GM23338 (cell line): ENCODE results near the gene SH3D21. TPM values are rescaled to one million over a fixed set of nuclear protein-coding genes. Genes with fewer than 3 reads are reported as not detected.

ENCODE experiments used
- ATAC-seq: fragments of 200-7000 bp; cut with Tn5 transposase; 3 replicates; pipeline ENCODE4 v1.9.1; 2020
- DNase-seq: peaks from one replicate; pipeline ENCODE4 v3.0.0-alpha.2; 2015; ENCODE audit warnings: low spot score
- H2AFZ ChIP-seq: fragments of 200-600 bp; sonication (generic); 2 replicates; pipeline ENCODE4 v1.8.0; 2016; ENCODE audit warnings: antibody characterized with exemption, mild to moderate bottlenecking, moderate library complexity
- H3F3A ChIP-seq: fragments of 200-600 bp; sonication (generic); replicated peaks from 2 replicates; pipeline ENCODE4 v1.8.0; 2017; ENCODE audit warnings: antibody characterized with exemption, mixed run types, low read depth
- H3K27ac ChIP-seq: fragments of 200-600 bp; sonication (generic); 2 replicates; pipeline ENCODE4 v1.6.1; 2016; ENCODE audit warnings: low read depth
- H3K27me3 ChIP-seq: fragments of 200-600 bp; sonication (generic); 2 replicates; pipeline ENCODE4 v1.8.0; 2016; ENCODE audit warnings: mild to moderate bottlenecking, mixed run types, moderate library complexity; ENCODE audit not compliant: insufficient read depth
- H3K36me3 ChIP-seq: fragments of 200-600 bp; sonication (generic); 2 replicates; pipeline ENCODE4 v1.8.0; 2016; ENCODE audit warnings: mild to moderate bottlenecking; ENCODE audit not compliant: insufficient read depth
- H3K4me1 ChIP-seq: fragments of 200-600 bp; sonication (generic); 2 replicates; pipeline ENCODE4 v1.8.0; 2016; ENCODE audit warnings: mild to moderate bottlenecking, moderate library complexity; ENCODE audit not compliant: insufficient read depth
- H3K4me2 ChIP-seq: fragments of 200-600 bp; sonication (generic); 2 replicates; pipeline ENCODE4 v1.7.1; 2017; ENCODE audit warnings: mixed run types
- H3K4me3 ChIP-seq: fragments of 200-600 bp; sonication (generic); 2 replicates; pipeline ENCODE4 v1.6.1; 2016; ENCODE audit warnings: mixed run types
- H3K79me2 ChIP-seq: fragments of 200-600 bp; sonication (generic); replicated peaks from 2 replicates; pipeline ENCODE4 v1.8.0; 2017; ENCODE audit warnings: mild to moderate bottlenecking; ENCODE audit not compliant: insufficient read depth
- H3K9me2 ChIP-seq: fragments of 200-600 bp; sonication (generic); 2 replicates; pipeline ENCODE4 v1.8.0; 2017; ENCODE audit not compliant: insufficient read depth
- H4K20me1 ChIP-seq: fragments of 200-600 bp; sonication (generic); replicated peaks from 2 replicates; pipeline ENCODE4 v1.8.0; 2017; ENCODE audit warnings: mild to moderate bottlenecking; ENCODE audit not compliant: insufficient read depth
- H3K27ac Mint-ChIP-seq: 2 replicates; pipeline ENCODE4 v1.8.0; 2020; ENCODE audit warnings: inconsistent platforms, mild to moderate bottlenecking, moderate library complexity, mixed read lengths
- H3K27me3 Mint-ChIP-seq: 3 replicates; pipeline ENCODE4 v1.8.0; 2022; ENCODE audit warnings: low read depth, mild to moderate bottlenecking, moderate library complexity, mixed read lengths, inconsistent platforms; ENCODE audit not compliant: insufficient read depth, poor library complexity
- H3K36me3 Mint-ChIP-seq: 3 replicates; pipeline ENCODE4 v1.8.0; 2021; ENCODE audit warnings: low read depth, mild to moderate bottlenecking, inconsistent platforms, moderate library complexity, mixed read lengths
- H3K4me1 Mint-ChIP-seq: 3 replicates; pipeline ENCODE4 v1.8.0; 2020; ENCODE audit warnings: mild to moderate bottlenecking, inconsistent platforms, mixed read lengths
- H3K4me3 Mint-ChIP-seq: 3 replicates; pipeline ENCODE4 v1.8.0; 2021; ENCODE audit warnings: moderate library complexity, mild to moderate bottlenecking, inconsistent platforms, mixed read lengths
- H3K9me3 Mint-ChIP-seq: 3 replicates; pipeline ENCODE4 v1.8.0; 2020; ENCODE audit warnings: moderate library complexity, mild to moderate bottlenecking, inconsistent platforms, mixed read lengths
- CREB1 ChIP-seq: fragments of 250-450 bp; sonication (Bioruptor Pico); IDR thresholded peaks from 2 replicates; pipeline ENCODE4 v1.5.0; 2020; ENCODE audit warnings: low read depth, mild to moderate bottlenecking, moderate library complexity
- CTCF ChIP-seq, 2 experiments: fragments of 200-600 bp in 1 of 2; sonication (generic) in 1 of 2; conservative IDR thresholded peaks; 2 replicates each; pipeline versions ENCODE4 v1.5.1 to v1.6.1; 2016 to 2017; ENCODE audit warnings: antibody characterized with exemption in 2 of 2, low read depth in 2 of 2, mild to moderate bottlenecking in 2 of 2, moderate library complexity in 1 of 2
- EZH2 ChIP-seq: fragments of 200-600 bp; sonication (generic); IDR thresholded peaks from one replicate; pipeline ENCODE4 v1.8.0; 2017; ENCODE audit warnings: antibody characterized with exemption, mild to moderate bottlenecking, low read depth; ENCODE audit not compliant: unreplicated experiment
- EZH2phosphoT487 ChIP-seq: fragments of 200-600 bp; sonication (generic); IDR thresholded peaks from one replicate; pipeline ENCODE4 v1.8.1; 2018; ENCODE audit warnings: antibody characterized with exemption; ENCODE audit not compliant: unreplicated experiment
- NANOG ChIP-seq: IDR thresholded peaks from 2 replicates; pipeline ENCODE4 v1.6.1; 2016; ENCODE audit warnings: antibody characterized with exemption, borderline replicate concordance
- STAT1 ChIP-seq: IDR thresholded peaks from one replicate; pipeline ENCODE4 v1.6.1; 2016; ENCODE audit warnings: antibody characterized with exemption; ENCODE audit not compliant: unreplicated experiment
- ZNF114 ChIP-seq: fragments of 250-450 bp; sonication (Bioruptor Pico); IDR thresholded peaks from 2 replicates; pipeline ENCODE4 v1.5.0; 2020; ENCODE audit warnings: mild to moderate bottlenecking, moderate library complexity
- ZNF331 ChIP-seq: fragments of 250-450 bp; sonication (Bioruptor Pico); IDR thresholded peaks from 2 replicates; pipeline ENCODE4 v1.5.0; 2020; ENCODE audit warnings: low read depth, mild to moderate bottlenecking, moderate library complexity
- polyA plus RNA-seq: library from polyadenylated mRNA; unstranded; fragments of >200 nt; fragmentation: Nextera tagmentation; extraction: Ambion mirVana; gene quantifications from 2 replicates; pipeline ENCODE4 v1.2.1, GENCODE V29; 2016
- total RNA-seq: library from RNA; depleted of rRNA; stranded (reverse); fragments of >200 nt; shearing (Covaris generic); gene quantifications from 2 replicates; pipeline ENCODE4 v1.2.3, GENCODE V29; 2014
- TF ChIP-seq, protein P1 (sequence below): IDR thresholded peaks from 2 replicates; pipeline ENCODE4 v1.6.1; 2016; ENCODE audit warnings: antibody characterized with exemption
- TF ChIP-seq, protein P2 (sequence below): fragments of 250-450 bp; sonication (Bioruptor Pico); IDR thresholded peaks from 2 replicates; pipeline ENCODE4 v1.5.0; 2020; ENCODE audit warnings: mild to moderate bottlenecking, moderate library complexity
- TF ChIP-seq, protein P3 (sequence below): IDR thresholded peaks from one replicate; pipeline ENCODE4 v1.6.1; 2018; ENCODE audit warnings: antibody characterized with exemption; ENCODE audit not compliant: unreplicated experiment

Gene SH3D21
- total and polyA plus RNA-seq, 2 experiments from 2014 or later: 3.7 to 6.3 TPM

DNA sequence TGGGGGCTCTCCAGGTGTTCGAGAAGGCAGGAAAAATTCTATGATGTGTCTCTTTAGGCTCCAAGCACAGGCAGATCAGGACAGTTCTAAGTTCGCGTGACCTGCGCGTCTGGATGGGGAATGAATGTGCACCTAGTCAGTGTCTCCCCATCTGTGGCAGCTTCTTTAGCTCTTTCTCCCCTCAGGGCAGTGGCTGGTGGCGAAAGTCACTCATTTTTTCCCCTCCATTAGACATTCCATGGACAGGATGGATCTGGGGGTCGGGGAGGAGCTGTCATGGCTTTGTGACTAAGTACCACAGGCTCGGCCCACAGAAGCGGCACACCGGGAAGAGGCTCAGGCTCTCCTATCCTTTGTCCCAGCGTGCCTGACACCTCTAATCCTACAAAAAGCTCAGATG, 48.3 kb downstream of the SH3D21 start:
- Histone ChIP-seq H3K79me2 (no peaks in the 10 kb centered on the region), H3K9me2 (no peaks in the 10 kb centered on the region), H3K4me3 (no peak overlapping the region), H3K4me1 (peaks cover 5% of the 10 kb centered on the region; the same call in 1 of the 2 replicates), H3K36me3 (peaks cover 3% of the 10 kb centered on the region; the same call in 1 of the 2 replicates), H3K4me2 (no peak overlapping the region), H3K27ac (no peak overlapping the region), H3F3A (no peaks in the 10 kb centered on the region), H3K27me3 (no peaks in the 10 kb centered on the region), H4K20me1 (no peaks in the 10 kb centered on the region; the same call in 1 of the 2 replicates), H2AFZ (no peak overlapping the region)
- H3K4me3 Mint-ChIP-seq: no peak overlapping the region
- no peak for ATAC-seq
- no peaks in the 10 kb centered on the region for H3K27me3 Mint-ChIP-seq
- DNase-seq: no peak
- TF ChIP-seq EZH2 (no peak), CREB1 (CRISPR knock-in tag) (no peak), EZH2phosphoT487 (no peak), STAT1 (no peak), CTCF (conservative IDR thresholded peaks at IDR 0.05; ENCODE audit: low read depth in 2 of 2) (no peak), ZNF331 (CRISPR knock-in tag) (no peak), NANOG (no peak), ZNF114 (no peak)
- TF ChIP-seq, protein P1, sequence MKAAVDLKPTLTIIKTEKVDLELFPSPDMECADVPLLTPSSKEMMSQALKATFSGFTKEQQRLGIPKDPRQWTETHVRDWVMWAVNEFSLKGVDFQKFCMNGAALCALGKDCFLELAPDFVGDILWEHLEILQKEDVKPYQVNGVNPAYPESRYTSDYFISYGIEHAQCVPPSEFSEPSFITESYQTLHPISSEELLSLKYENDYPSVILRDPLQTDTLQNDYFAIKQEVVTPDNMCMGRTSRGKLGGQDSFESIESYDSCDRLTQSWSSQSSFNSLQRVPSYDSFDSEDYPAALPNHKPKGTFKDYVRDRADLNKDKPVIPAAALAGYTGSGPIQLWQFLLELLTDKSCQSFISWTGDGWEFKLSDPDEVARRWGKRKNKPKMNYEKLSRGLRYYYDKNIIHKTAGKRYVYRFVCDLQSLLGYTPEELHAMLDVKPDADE: no peak
- TF ChIP-seq, protein P2, sequence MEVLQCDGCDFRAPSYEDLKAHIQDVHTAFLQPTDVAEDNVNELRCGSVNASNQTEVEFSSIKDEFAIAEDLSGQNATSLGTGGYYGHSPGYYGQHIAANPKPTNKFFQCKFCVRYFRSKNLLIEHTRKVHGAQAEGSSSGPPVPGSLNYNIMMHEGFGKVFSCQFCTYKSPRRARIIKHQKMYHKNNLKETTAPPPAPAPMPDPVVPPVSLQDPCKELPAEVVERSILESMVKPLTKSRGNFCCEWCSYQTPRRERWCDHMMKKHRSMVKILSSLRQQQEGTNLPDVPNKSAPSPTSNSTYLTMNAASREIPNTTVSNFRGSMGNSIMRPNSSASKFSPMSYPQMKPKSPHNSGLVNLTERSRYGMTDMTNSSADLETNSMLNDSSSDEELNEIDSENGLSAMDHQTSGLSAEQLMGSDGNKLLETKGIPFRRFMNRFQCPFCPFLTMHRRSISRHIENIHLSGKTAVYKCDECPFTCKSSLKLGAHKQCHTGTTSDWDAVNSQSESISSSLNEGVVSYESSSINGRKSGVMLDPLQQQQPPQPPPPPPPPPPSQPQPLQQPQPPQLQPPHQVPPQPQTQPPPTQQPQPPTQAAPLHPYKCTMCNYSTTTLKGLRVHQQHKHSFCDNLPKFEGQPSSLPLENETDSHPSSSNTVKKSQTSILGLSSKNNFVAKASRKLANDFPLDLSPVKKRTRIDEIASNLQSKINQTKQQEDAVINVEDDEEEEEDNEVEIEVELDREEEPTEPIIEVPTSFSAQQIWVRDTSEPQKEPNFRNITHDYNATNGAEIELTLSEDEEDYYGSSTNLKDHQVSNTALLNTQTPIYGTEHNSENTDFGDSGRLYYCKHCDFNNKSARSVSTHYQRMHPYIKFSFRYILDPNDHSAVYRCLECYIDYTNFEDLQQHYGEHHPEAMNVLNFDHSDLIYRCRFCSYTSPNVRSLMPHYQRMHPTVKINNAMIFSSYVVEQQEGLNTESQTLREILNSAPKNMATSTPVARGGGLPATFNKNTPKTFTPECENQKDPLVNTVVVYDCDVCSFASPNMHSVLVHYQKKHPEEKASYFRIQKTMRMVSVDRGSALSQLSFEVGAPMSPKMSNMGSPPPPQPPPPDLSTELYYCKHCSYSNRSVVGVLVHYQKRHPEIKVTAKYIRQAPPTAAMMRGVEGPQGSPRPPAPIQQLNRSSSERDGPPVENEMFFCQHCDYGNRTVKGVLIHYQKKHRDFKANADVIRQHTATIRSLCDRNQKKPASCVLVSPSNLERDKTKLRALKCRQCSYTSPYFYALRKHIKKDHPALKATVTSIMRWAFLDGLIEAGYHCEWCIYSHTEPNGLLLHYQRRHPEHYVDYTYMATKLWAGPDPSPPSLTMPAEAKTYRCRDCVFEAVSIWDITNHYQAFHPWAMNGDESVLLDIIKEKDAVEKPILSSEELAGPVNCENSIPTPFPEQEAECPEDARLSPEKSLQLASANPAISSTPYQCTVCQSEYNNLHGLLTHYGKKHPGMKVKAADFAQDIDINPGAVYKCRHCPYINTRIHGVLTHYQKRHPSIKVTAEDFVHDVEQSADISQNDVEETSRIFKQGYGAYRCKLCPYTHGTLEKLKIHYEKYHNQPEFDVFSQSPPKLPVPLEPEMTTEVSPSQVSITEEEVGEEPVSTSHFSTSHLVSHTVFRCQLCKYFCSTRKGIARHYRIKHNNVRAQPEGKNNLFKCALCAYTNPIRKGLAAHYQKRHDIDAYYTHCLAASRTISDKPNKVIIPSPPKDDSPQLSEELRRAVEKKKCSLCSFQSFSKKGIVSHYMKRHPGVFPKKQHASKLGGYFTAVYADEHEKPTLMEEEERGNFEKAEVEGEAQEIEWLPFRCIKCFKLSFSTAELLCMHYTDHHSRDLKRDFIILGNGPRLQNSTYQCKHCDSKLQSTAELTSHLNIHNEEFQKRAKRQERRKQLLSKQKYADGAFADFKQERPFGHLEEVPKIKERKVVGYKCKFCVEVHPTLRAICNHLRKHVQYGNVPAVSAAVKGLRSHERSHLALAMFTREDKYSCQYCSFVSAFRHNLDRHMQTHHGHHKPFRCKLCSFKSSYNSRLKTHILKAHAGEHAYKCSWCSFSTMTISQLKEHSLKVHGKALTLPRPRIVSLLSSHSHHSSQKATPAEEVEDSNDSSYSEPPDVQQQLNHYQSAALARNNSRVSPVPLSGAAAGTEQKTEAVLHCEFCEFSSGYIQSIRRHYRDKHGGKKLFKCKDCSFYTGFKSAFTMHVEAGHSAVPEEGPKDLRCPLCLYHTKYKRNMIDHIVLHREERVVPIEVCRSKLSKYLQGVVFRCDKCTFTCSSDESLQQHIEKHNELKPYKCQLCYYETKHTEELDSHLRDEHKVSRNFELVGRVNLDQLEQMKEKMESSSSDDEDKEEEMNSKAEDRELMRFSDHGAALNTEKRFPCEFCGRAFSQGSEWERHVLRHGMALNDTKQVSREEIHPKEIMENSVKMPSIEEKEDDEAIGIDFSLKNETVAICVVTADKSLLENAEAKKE (CRISPR knock-in tag): no peak
- TF ChIP-seq, protein P3, sequence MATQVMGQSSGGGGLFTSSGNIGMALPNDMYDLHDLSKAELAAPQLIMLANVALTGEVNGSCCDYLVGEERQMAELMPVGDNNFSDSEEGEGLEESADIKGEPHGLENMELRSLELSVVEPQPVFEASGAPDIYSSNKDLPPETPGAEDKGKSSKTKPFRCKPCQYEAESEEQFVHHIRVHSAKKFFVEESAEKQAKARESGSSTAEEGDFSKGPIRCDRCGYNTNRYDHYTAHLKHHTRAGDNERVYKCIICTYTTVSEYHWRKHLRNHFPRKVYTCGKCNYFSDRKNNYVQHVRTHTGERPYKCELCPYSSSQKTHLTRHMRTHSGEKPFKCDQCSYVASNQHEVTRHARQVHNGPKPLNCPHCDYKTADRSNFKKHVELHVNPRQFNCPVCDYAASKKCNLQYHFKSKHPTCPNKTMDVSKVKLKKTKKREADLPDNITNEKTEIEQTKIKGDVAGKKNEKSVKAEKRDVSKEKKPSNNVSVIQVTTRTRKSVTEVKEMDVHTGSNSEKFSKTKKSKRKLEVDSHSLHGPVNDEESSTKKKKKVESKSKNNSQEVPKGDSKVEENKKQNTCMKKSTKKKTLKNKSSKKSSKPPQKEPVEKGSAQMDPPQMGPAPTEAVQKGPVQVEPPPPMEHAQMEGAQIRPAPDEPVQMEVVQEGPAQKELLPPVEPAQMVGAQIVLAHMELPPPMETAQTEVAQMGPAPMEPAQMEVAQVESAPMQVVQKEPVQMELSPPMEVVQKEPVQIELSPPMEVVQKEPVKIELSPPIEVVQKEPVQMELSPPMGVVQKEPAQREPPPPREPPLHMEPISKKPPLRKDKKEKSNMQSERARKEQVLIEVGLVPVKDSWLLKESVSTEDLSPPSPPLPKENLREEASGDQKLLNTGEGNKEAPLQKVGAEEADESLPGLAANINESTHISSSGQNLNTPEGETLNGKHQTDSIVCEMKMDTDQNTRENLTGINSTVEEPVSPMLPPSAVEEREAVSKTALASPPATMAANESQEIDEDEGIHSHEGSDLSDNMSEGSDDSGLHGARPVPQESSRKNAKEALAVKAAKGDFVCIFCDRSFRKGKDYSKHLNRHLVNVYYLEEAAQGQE: no peak
- H3K27ac Mint-ChIP-seq: no peak overlapping the region
- peaks cover 13% of the 10 kb centered on the region for H3K4me1 Mint-ChIP-seq
- H3K36me3 Mint-ChIP-seq: peaks cover 57% of the 10 kb centered on the region
- no peaks in the 10 kb centered on the region for H3K9me3 Mint-ChIP-seq
